HEK293 (cell line): ENCODE data around the gene HTT.
A peak's percentile ranks its signal among the peaks of the same experiment; 100 is the strongest.

Source experiments
- CTCF ChIA-PET: fragments of 350-600 bp; formaldehyde crosslinking; extraction: SDS; loops from one replicate; lab custom pipeline; 2021; ENCODE audit warnings: antibody characterized with exemption; lab: Yijun Ruan, JAX
- POLR2A ChIA-PET: fragments of 300-600 bp; formaldehyde crosslinking; extraction: SDS; loops from one replicate; lab custom pipeline; 2020; ENCODE audit warnings: antibody characterized with exemption, inconsistent platforms; lab: Yijun Ruan, JAX
- H3K27ac ChIP-seq: fragments of 200-500 bp; sonication (Bioruptor generic); 2 replicates; pipeline ENCODE4 v1.5.1; 2014; ENCODE audit warnings: low read depth, low read length, control low read depth, inconsistent platforms; ENCODE audit errors: extremely low read depth
- H3K36me3 ChIP-seq, 2 experiments: fragments of 200-500 bp in 1 of 2; sonication (Bioruptor generic) in 1 of 2; 1 replicate in 1 of 2; 2 replicates in 1 of 2; pipeline ENCODE4 v1.5.1; 2014 to 2017; ENCODE audit warnings: inconsistent platforms in 2 of 2, low read length in 2 of 2; ENCODE audit not compliant: control insufficient read depth in 2 of 2, insufficient read depth in 1 of 2
- H3K4me1 ChIP-seq: fragments of 200-500 bp; sonication (Bioruptor generic); 2 replicates; pipeline ENCODE4 v1.5.1; 2014; ENCODE audit warnings: mild to moderate bottlenecking, low read length, inconsistent platforms; ENCODE audit not compliant: control insufficient read depth, insufficient read depth
- H3K4me3 ChIP-seq: 2 replicates; pipeline ENCODE4 v1.5.1; 2011; ENCODE audit warnings: low read depth, mild to moderate bottlenecking, control low read depth, low read length, moderate library complexity
- H3K9me3 ChIP-seq: fragments of 200-500 bp; sonication (Bioruptor generic); 2 replicates; pipeline ENCODE4 v1.5.1; 2014; ENCODE audit warnings: low read depth, low read length, inconsistent platforms; ENCODE audit not compliant: control insufficient read depth, insufficient read depth
- HIC1 ChIP-seq: fragments of 450-650 bp; formaldehyde crosslinking; IDR thresholded peaks from 2 replicates; pipeline ENCODE4 v1.5.1; 2016; ENCODE audit warnings: missing biosample characterization, missing genetic modification characterization
- HOXD13 ChIP-seq: sonication (generic); formaldehyde crosslinking; IDR thresholded peaks from 2 replicates; pipeline ENCODE4 v1.8.0; 2022; ENCODE audit warnings: missing genetic modification reagents, borderline replicate concordance
- KLF1 ChIP-seq: fragments of 450-650 bp; formaldehyde crosslinking; IDR thresholded peaks from 2 replicates; pipeline ENCODE4 v1.5.1; 2016; ENCODE audit warnings: missing biosample characterization, missing genetic modification characterization
- SETDB1 ChIP-seq: IDR thresholded peaks from one replicate; pipeline ENCODE4 v1.6.1; 2017; ENCODE audit warnings: mild to moderate bottlenecking, low read length, moderate library complexity, mixed read lengths; ENCODE audit not compliant: insufficient read length
- ZBTB44 ChIP-seq: fragments of 450-650 bp; IDR thresholded peaks from 2 replicates; pipeline ENCODE4 v1.5.1; 2018; ENCODE audit warnings: missing biosample characterization, mild to moderate bottlenecking, missing genetic modification characterization
- ZNF16 ChIP-seq: fragments of 450-650 bp; formaldehyde crosslinking; IDR thresholded peaks from 2 replicates; pipeline ENCODE4 v1.5.1; 2016; ENCODE audit warnings: low read depth, missing biosample characterization, missing genetic modification characterization
- ZNF175 ChIP-seq: fragments of 450-650 bp; formaldehyde crosslinking; IDR thresholded peaks from 2 replicates; pipeline ENCODE4 v1.5.1; 2016; ENCODE audit warnings: missing biosample characterization, missing genetic modification characterization
- ZNF18 ChIP-seq: fragments of 450-650 bp; formaldehyde crosslinking; IDR thresholded peaks from 2 replicates; pipeline ENCODE4 v1.5.1; 2016; ENCODE audit warnings: missing biosample characterization, missing genetic modification characterization
- ZNF184 ChIP-seq: fragments of 450-650 bp; IDR thresholded peaks from 2 replicates; pipeline ENCODE4 v1.5.1; 2018; ENCODE audit warnings: missing biosample characterization, mild to moderate bottlenecking, missing genetic modification characterization
- ZNF37A ChIP-seq: fragments of 450-650 bp; IDR thresholded peaks from 2 replicates; pipeline ENCODE4 v1.5.1; 2018; ENCODE audit warnings: missing biosample characterization, missing genetic modification characterization
- ZNF423 ChIP-seq: fragments of 450-650 bp; formaldehyde crosslinking; IDR thresholded peaks from 2 replicates; pipeline ENCODE4 v1.5.1; 2016; ENCODE audit warnings: missing biosample characterization, missing genetic modification characterization
- ZNF548 ChIP-seq: fragments of 450-650 bp; formaldehyde crosslinking; IDR thresholded peaks from 2 replicates; pipeline ENCODE4 v1.5.1; 2016; ENCODE audit warnings: missing biosample characterization, missing genetic modification characterization
- ZNF558 ChIP-seq: fragments of 450-650 bp; formaldehyde crosslinking; IDR thresholded peaks from 2 replicates; pipeline ENCODE4 v1.5.1; 2016; ENCODE audit warnings: missing biosample characterization, missing genetic modification characterization
- ZNF561 ChIP-seq: fragments of 450-650 bp; IDR thresholded peaks from 2 replicates; pipeline ENCODE4 v1.5.1; 2018; ENCODE audit warnings: missing biosample characterization, missing genetic modification characterization, borderline replicate concordance
- ZNF629 ChIP-seq: fragments of 450-650 bp; formaldehyde crosslinking; IDR thresholded peaks from 2 replicates; pipeline ENCODE4 v1.5.1; 2017; ENCODE audit warnings: missing biosample characterization, missing genetic modification characterization
- ZNF645 ChIP-seq: fragments of 450-650 bp; formaldehyde crosslinking; IDR thresholded peaks from 2 replicates; pipeline ENCODE4; 2016; ENCODE audit warnings: missing biosample characterization, missing genetic modification characterization
- ZNF843 ChIP-seq: fragments of 450-650 bp; formaldehyde crosslinking; IDR thresholded peaks from 2 replicates; pipeline ENCODE4 v1.5.1; 2016; ENCODE audit warnings: missing biosample characterization, missing genetic modification characterization
- ZSCAN30 ChIP-seq: fragments of 450-650 bp; IDR thresholded peaks from 2 replicates; pipeline ENCODE4 v1.5.1; 2018; ENCODE audit warnings: missing biosample characterization, mild to moderate bottlenecking, missing genetic modification characterization, moderate library complexity

Gene HTT

GRCh38 chr4:3054169-3054759, 20.2 kb upstream of the HTT start (continued):
- TF ChIP-seq HIC1 (tag by site-specific recombination), result no peak
- TF ChIP-seq SETDB1, result peak; percentile 98
- TF ChIP-seq ZNF558 (tag by site-specific recombination), result peak; percentile 62; the same call in 1 of the 2 replicates
- no peak for TF ChIP-seq ZNF16

- ChIA-PET POLR2A (interaction anchor here (0.6 to 1.5 kb wide), 2 partner anchors 12 to 15 kb away, joined by 4 to 6 read pairs; no protein-coding TSS in a partner anchor), CTCF (interaction anchor here (0.6 kb wide), 1 partner anchor 13 kb away, joined by 3 read pairs; no protein-coding TSS in a partner anchor)
- TF ChIP-seq ZNF423 (tag by site-specific recombination) (no peak), ZNF18 (tag by site-specific recombination) (no peak), ZNF843 (tag by site-specific recombination) (no peak), ZNF548 (tag by site-specific recombination) (no peak), ZNF629 (no peak)
- no peaks in the 10 kb centered on the region for H3K36me3 ChIP-seq
- no peaks in the 10 kb centered on the region for H3K9me3 ChIP-seq
- H3K27ac ChIP-seq, result no peak overlapping the region
- H3K4me3 ChIP-seq, result no peak overlapping the region
- no peaks in the 10 kb centered on the region for H3K4me1 ChIP-seq
These were observed 14.5 kb upstream of the HTT start for GRCh38 chr4:3059943-3060342.

GRCh38 chr4:3060946-3061345, 13.5 kb upstream of the HTT start:
- TF ChIP-seq ZNF175 (tag by site-specific recombination), result no peak
- no peak for TF ChIP-seq HOXD13 (CRISPR knock-in tag)
- no peak for TF ChIP-seq ZBTB44 (tag by site-specific recombination)
- TF ChIP-seq ZSCAN30, result no peak
- no peak for TF ChIP-seq ZNF561
- TF ChIP-seq ZNF184 (tag by site-specific recombination), result no peak
- TF ChIP-seq KLF1, result no peak
- no peak for TF ChIP-seq ZNF645 (tag by site-specific recombination)
- TF ChIP-seq ZNF37A (tag by site-specific recombination), result no peak
- POLR2A ChIA-PET, result no interaction called here
- no peaks in the 10 kb centered on the region for H3K4me1 ChIP-seq
- no peaks in the 10 kb centered on the region for H3K9me3 ChIP-seq
- no peak overlapping the region for H3K4me3 ChIP-seq
- CTCF ChIA-PET, result interaction anchor here (0.7 kb wide), 1 partner anchor 359 kb away, joined by 3 read pairs; no protein-coding TSS in a partner anchor
- H3K36me3 ChIP-seq, result no peaks in the 10 kb centered on the region
- H3K27ac ChIP-seq, result no peak overlapping the region
